Diencephalon (tissue), 1 donor: ENCODE data around the gene SECISBP2L. TPM values are rescaled to one million over a fixed set of nuclear protein-coding genes. Genes with fewer than 3 reads are reported as not detected.

Source experiments
- small RNA-seq: library from RNA; depleted of rRNA; stranded (forward); fragments of <200 nt; gene quantifications from one replicate; pipeline ENCODE3, GENCODE V24; 2014
- total RNA-seq: library from RNA; depleted of rRNA; stranded (reverse); fragments of >200 nt; gene quantifications from one replicate; pipeline ENCODE4 v1.2.3, GENCODE V29; 2014

The SECISBP2L gene
- 91.6 TPM for total RNA-seq

GRCh38 chr15:49046220-49047102, at the start of gene SECISBP2L:
Gene SECISBP2L, minus strand, starts transcription at chr15:49046446. Its CDS starts 147 bp downstream, at chr15:49046299.

GRCh38 chr15:48963524-48964113, 82.6 kb downstream of the SECISBP2L start, which contains the start of gene SHC4:
Gene SHC4, minus strand, starts transcription at chr15:48963919. Its CDS starts 904 bp downstream, at chr15:48963015.

Small RNA genes within 50 kb of the gene (small RNA-seq; reads per million reads assigned to genes)
- gene RF00019: not detected

Other genes starting within 250 kb of the SECISBP2L start
- 3.5 TPM for gene CEP152, start 235.4 kb downstream of the SECISBP2L start, total RNA-seq
- 232 TPM for gene EID1, start 168.3 kb downstream of the SECISBP2L start, total RNA-seq
- gene SHC4, start 82.5 kb downstream of the SECISBP2L start, total RNA-seq: 10.1 TPM
- gene COPS2, start 109.2 kb upstream of the SECISBP2L start, total RNA-seq: 79.8 TPM
- gene GALK2, start 123.8 kb upstream of the SECISBP2L start, total RNA-seq: 39.4 TPM